C4-2B (cell line): Measurements from ENCODE around the gene COLGALT1.

Experiments used
- CTCF ChIP-seq: fragments of 450-650 bp; conservative IDR thresholded peaks from 2 replicates; pipeline ENCODE4 v1.5.1; 2017; ENCODE audit warnings: mild to moderate bottlenecking
- ZFX ChIP-seq: fragments of 450-650 bp; IDR thresholded peaks from 2 replicates; pipeline ENCODE4 v1.6.1; 2017

- TF ChIP-seq CTCF (no peak), ZFX (no peak)
Observed at GRCh38 chr19:17617807-17618192, 62.4 kb downstream of the COLGALT1 start.
